GM18517 (cell line): Measurements from ENCODE around the gene TEX28.
"Not testable (repeated sequence)": the region's sequence is repeated elsewhere in the genome, so short reads cannot be mapped to it uniquely, and the experiment has no call there.

ENCODE experiments used
- ATAC-seq: cut with Tn5 transposase; IDR thresholded peaks from one replicate; pipeline ENCODE4 v1.9.1; 2021; ENCODE audit warnings: mild to moderate bottlenecking, moderate library complexity; ENCODE audit not compliant: unreplicated experiment

The TEX28 gene

DNA sequence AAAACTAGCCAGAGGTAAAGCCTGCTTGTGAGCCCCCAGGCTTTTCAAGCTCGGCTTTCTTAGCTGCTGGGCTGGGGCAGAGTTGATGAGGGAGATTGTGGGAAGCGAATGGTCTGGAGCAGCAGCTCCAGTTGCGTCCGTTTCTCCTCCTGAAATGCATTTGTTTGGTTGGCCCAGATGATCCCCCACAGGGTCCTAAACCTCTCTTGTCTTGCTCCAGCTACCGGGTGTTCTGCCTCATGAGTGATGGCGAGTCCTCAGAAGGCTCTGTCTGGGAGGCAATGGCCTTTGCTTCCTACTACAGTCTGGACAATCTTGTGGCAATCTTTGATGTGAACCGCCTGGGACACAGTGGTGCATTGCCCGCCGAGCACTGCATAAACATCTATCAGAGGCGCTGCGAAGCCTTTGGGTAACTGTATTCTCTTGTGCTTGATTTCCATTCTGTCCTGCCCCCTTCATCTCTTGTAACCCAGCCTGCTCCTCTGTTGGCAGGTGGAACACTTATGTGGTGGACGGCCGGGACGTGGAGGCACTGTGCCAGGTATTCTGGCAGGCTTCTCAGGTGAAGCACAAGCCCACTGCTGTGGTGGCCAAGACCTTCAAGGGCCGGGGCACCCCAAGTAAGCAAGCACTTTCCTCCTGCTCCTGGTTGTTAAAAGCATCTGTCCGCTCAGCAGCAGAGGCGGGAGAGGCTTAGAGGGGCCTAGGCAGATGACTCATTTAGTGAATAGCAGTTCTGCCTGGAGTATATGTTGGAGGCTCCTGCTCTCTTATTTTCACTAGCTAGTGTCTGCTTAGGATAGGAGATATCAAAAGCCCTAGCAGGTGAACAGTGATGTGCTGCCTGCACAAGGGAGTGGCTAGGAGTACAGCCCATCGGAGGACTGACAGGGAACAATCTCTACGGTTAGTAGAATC lies 16.0 kb upstream of the TEX28 start:
- ATAC-seq = no peak

DNA sequence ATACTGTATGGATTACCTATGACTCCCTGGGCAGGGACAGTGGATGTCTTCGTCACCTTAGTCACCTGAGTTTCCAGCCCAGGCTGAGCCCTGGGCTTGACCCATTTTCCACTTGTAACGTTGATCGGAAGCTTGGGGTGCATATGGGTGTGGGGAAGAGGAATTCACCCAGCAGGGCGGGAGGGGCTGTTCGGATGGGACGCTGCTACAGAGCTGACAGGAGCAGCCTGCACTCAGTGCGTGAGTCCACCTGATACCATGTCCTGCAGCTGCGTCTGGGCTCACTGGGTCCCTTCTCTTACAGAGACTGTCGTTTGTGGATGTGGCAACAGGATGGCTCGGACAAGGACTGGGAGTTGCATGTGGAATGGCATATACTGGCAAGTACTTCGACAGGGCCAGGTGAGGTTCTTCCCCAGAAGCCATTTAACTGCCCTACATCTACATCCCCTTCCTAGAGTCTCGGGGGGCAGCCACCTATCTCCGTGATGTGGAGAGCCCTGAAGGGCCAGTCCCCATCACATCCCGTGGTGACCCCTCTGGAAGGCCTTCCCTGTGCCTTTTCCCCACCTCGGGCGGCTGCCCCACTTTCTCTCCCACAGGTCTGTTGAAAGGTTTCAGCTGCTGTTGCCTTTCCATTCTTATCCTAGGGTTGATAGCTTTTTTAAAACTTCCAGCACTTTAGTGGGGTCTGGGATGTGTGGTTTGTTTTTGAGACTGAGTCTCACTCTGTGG lies 14.3 kb upstream of the TEX28 start:
- ATAC-seq = no peak

- ATAC-seq = no peak
Measured at GRCh38 chrX:154308108-154308946, 13.4 kb upstream of the TEX28 start.

DNA sequence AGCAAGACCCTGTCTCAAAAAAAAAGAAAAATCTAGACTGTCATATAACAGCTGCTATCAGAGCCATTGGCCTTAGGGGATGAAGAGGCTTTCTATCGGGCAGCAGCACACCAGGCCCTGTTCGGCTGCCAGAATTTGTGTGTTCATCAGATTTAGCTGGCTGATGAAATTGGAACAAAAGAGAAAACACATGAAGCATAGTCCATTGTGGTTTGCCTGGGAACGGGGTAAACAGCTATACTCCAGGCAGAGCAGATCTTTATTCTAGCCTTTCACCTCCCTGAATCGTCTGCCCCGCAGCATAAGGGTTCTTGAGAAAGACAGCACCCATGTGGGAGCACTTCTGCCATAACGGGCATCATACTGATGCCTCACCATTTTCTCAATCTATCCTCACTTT lies 12.3 kb upstream of the TEX28 start:
- no peak for ATAC-seq

GRCh38 chrX:154305541-154306205 lies 10.7 kb upstream of the TEX28 start:
- ATAC-seq = no peak

DNA sequence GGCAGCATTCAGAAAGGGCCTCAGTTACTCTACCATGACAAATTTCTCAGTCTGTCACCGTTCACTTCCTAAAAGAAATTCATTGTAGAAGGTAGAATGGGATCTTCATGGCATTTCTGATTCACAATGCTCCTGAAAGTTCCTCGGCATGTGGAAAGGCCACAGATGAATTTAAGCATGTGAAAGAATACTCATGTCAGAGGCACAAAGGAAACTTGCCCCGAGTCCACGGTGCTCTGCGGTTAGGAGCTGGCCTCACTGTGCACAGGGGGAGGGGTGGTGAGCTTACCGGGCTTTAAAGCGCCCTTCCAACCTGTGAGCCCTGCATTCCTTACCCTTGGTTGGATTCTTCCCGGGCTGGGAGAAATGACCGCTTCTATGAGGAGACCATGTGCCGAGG lies 9.9 kb upstream of the TEX28 start:
- ATAC-seq = no peak

GRCh38 chrX:154303476-154303875 lies 8.6 kb upstream of the TEX28 start:
- ATAC-seq = no peak

- not testable (repeated sequence) for ATAC-seq
Measured at GRCh38 chrX:154302998-154303397, 8.1 kb upstream of the TEX28 start.

DNA sequence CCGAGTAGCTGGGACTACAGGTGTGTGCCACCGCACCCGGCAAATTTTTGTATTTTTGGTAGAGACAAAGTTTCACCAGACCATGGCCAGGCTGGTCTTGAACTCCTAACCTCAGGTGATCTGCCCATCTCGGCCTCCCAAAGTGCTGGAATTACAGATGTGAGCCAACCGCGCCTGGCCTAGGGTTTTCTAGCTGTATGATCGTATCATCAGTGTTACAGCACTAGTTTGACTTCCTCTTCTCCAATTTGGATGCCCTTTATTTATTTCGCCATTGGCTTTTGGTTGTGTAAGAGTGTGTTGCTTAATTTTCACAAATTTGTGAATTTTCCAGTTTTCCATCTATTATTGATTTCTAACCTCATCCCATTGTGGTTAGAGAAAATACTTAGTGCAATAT lies 5.9 kb upstream of the TEX28 start:
- no peak for ATAC-seq

GRCh38 chrX:154298312-154298711 lies 3.4 kb upstream of the TEX28 start:
- ATAC-seq = peak; percentile 65

DNA sequence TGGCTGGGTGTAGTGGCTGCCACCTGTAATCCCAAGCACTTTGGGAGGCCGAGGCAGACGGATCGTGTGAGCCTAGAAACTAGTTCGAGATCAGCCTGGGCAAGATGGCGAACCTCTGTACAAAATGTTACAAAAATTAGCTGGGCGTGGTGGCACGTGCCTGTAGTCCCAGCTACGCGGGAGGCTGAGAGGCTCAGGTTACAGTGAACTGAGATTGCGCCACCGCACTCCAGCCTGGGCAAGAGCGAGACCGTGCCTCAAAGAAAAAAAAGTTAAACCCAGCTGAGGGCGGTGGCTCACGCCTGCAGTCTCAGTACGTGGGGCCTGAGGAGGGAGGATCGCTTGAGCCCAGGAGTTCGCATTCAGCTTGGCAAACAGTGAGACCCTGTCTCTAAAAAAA lies 1.8 kb upstream of the TEX28 start:
- no peak for ATAC-seq

- no peak for ATAC-seq
Measured at GRCh38 chrX:154295664-154296310, 863 bp upstream of the TEX28 start, which contains the start of gene TKTL1. TSS of gene TKTL1 (plus strand) at chrX:154295795. CDS start at chrX:154295860, 65 bp downstream.

DNA sequence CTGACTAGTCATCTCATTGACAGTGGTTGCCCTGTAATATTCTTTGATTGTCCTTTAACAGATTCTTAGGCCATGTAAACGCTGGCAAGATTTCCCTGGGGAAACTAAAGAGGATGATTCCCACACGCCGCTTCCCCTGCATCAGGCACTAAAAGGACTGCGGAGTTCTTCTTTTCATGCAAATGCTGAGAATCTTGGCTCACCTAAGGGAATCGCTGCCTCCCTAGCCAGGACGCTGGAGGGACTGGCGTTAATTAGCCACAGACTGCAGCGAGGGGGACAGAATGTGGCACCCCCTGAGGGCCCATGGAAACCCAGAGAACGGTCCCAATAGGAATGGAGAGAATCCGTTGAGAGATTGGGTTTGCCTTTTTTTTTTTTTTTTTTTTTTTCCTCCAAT lies 8.5 kb downstream of the TEX28 start:
- ATAC-seq = not testable (repeated sequence)

DNA sequence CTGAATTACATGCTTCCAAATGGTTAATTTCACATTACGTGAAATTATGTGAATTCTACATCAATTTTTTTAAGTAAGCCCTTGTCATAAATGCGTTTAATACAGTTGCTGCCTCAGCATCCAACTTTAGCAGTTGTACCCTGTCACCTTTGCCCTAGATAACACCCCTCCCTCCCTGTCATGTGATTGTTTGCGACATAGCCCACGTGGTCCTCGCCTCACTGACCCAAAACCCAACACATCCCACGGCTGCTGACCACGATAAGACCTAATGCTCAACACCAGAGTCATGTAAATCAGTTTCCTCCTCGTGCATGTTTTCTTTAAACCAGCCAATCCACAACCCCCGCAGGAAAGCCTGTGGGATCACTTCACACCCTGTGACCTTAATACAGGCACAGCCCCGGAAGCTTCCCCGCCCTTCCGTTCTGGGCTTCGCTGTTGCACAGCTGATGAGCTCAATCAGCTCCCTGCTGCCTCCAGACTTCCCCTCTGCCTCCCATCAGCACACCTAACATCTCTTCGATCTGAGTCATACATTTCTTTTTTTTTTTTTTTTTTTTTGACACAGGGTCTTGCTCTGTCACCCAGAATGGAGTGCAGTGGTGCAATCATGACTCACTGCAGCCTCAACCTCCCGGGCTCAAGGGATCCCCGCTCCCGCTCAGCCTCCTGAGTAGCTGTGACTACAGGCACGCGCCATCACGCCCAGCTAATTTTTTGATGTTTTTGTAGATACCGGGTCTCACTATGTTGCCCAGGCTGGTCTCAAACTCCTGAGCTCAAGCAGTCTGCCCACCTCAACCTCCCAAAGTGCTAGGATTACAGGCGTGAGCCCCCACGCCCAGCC lies 10.2 kb downstream of the TEX28 start:
- ATAC-seq = not testable (repeated sequence)

- not testable (repeated sequence) for ATAC-seq
Measured at GRCh38 chrX:154269245-154269644, 25.7 kb downstream of the TEX28 start.

DNA sequence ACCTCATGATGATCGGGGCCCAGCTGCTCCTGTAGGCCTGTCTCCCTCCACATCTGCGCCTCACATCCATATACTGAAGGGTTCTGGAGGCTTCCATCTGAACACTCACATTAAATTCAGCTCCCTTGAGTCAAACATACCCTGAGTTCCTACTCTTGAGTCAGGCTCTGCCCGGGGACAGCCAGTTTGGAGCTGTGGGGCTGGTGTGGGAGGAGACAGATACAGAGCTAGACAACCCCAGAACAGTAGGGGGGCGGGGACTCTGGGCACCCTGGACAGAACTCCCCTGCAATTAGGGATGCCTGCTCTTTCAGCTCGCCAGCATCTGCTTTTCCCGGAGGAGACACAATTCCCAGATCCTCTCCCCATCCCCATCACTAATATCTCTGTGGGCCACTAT lies 31.9 kb downstream of the TEX28 start:
- ATAC-seq = not testable (repeated sequence)

GRCh38 chrX:154258711-154259110 lies 36.2 kb downstream of the TEX28 start:
- not testable (repeated sequence) for ATAC-seq

DNA sequence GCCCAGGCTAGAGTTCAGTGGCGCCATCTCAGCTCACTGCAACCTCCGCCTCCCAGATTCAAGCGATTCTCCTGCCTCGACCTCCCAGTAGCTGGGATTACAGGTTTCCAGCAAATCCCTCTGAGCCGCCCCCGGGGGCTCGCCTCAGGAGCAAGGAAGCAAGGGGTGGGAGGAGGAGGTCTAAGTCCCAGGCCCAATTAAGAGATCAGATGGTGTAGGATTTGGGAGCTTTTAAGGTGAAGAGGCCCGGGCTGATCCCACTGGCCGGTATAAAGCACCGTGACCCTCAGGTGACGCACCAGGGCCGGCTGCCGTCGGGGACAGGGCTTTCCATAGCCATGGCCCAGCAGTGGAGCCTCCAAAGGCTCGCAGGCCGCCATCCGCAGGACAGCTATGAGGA lies 37.6 kb downstream of the TEX28 start, which contains the start of gene OPN1MW3:
Gene OPN1MW3 (plus strand): TSS at position 301 of the 400 bp plus-strand sequence. CDS start 38 bp downstream, at position 339.
- not testable (repeated sequence) for ATAC-seq

- ATAC-seq = not testable (repeated sequence)
Measured at GRCh38 chrX:154248076-154248475, 46.8 kb downstream of the TEX28 start.
